Ovary (tissue), 9 donors: ENCODE data around the gene CENPF. TPM values are rescaled to one million over a fixed set of nuclear protein-coding genes. Genes with fewer than 3 reads are reported as not detected.

Experiments
- DNase-seq, 5 donors: peaks; one replicate each; pipeline ENCODE4 v3.0.0-alpha.2; 2019 to 2020
- H3K27ac ChIP-seq, 2 donors: fragments of 200-600 bp; one replicate each; pipeline versions ENCODE4 v1.5.1 to v1.8.0; 2019 to 2022
- H3K27me3 ChIP-seq: fragments of 200-600 bp; one replicate; pipeline ENCODE4 v1.8.0; 2022
- H3K36me3 ChIP-seq: fragments of 200-600 bp; sonication (generic); one replicate; pipeline ENCODE4 v1.5.1; 2019
- H3K4me1 ChIP-seq: one replicate; pipeline ENCODE4 v1.8.1; 2013; ENCODE audit warnings: mild to moderate bottlenecking, moderate library complexity; ENCODE audit not compliant: insufficient read depth
- H3K4me3 ChIP-seq: fragments of 200-600 bp; sonication (generic); one replicate; pipeline ENCODE4 v1.5.1; 2017
- H3K9me3 ChIP-seq, 2 donors: fragments of 200-600 bp in 1 of 2; sonication (generic) in 1 of 2; one replicate each; pipeline versions ENCODE4 v1.5.1 to v1.8.1; 2013 to 2019; ENCODE audit warnings: mild to moderate bottlenecking in 1 of 2, moderate library complexity in 1 of 2
- EP300 ChIP-seq: sonication (generic); formaldehyde crosslinking; IDR thresholded peaks from one replicate; pipeline ENCODE4 v1.6.1; 2017; ENCODE audit warnings: antibody characterized with exemption
- POLR2A ChIP-seq: fragments of 450-650 bp; IDR thresholded peaks from one replicate; pipeline ENCODE4 v1.6.1; 2017; ENCODE audit warnings: antibody characterized with exemption, mild to moderate bottlenecking, moderate library complexity
- WGBS, 3 donors: extraction: QIAGEN DNeasy Blood & Tissue Kit in 1 of 3; methylation state at CpG; one replicate each; pipeline versions ENCODE4 v1.1.5 to v1.1.7; 2013 to 2017; 5-methylcytosine and 5-hydroxymethylcytosine counted together
- intact Hi-C, 4 donors: fragments of 100-400 bp; cut with DNase I; formaldehyde crosslinking; loops; one replicate each; pipeline versions ENCODE4 v1.11.0 to v1.15.1; 2022 to 2023
- polyA plus RNA-seq, 2 donors: library from polyadenylated mRNA; stranded (reverse); fragments of 200-250 nt in 1 of 2; fragments of 350-450 nt in 1 of 2; fragmentation: Illumina TruSeq in 1 of 2; extraction: RNeasy Lipid Tissue Mini Kit (QIAGEN cat#74804) in 1 of 2; gene quantifications; one replicate each; pipeline ENCODE4 v1.2.3, GENCODE V29; 2013 to 2014
- total RNA-seq, 7 donors: library from RNA; depleted of rRNA in 2 of 7; stranded (reverse); fragments of >200 nt in 2 of 7; fragmentation: NEBNext Ultra II Directional in 3 of 7; extraction: Animal tissue kit (Norgen Biotek cat#: 25700) in 3 of 7; gene quantifications; one replicate each; pipeline versions ENCODE4 v1.1.0 to v1.2.4, GENCODE V29; 2016 to 2023
- TF ChIP-seq, protein P1 (sequence below), 3 donors: fragments of 450-650 bp in 2 of 3; fragments of 200-600 bp in 1 of 3; IDR thresholded peaks; one replicate each; pipeline versions ENCODE4 v1.5.1 to v1.8.0; 2016 to 2022; ENCODE audit warnings: antibody characterized with exemption in 3 of 3, mild to moderate bottlenecking in 1 of 3
- donor health status: DM: no; HTN: no; CAD: no; lungs with moderate emphysema.
- donor health status: DM: no; HTN: no; CAD: no.
- donor health status: Bipolar disorder and iron deficiency.
- donor health status: DM: yes; HTN: yes; CAD: no.
- donor health status: DM: no; HTN: no; CAD: no.
- donor health status: DM: yes; HTN: yes; CAD: no.

The CENPF gene
- total and polyA plus RNA-seq, 9 donors = 0.45 to 2.6 (median 1.4) TPM

- Histone ChIP-seq H3K9me3 (no peaks in the 10 kb centered on the region), H3K36me3 (no peaks in the 10 kb centered on the region), H3K4me3 (no peak overlapping the region), H3K27ac (no peak overlapping the region), H3K27me3 (no peaks in the 10 kb centered on the region), H3K4me1 (no peaks in the 10 kb centered on the region)
- WGBS, 3 donors = 58 to 74% (median 69%) methylated on average over 5 of the region's 5 CpGs
- TF ChIP-seq EP300 = no peak
- TF ChIP-seq, protein P1, sequence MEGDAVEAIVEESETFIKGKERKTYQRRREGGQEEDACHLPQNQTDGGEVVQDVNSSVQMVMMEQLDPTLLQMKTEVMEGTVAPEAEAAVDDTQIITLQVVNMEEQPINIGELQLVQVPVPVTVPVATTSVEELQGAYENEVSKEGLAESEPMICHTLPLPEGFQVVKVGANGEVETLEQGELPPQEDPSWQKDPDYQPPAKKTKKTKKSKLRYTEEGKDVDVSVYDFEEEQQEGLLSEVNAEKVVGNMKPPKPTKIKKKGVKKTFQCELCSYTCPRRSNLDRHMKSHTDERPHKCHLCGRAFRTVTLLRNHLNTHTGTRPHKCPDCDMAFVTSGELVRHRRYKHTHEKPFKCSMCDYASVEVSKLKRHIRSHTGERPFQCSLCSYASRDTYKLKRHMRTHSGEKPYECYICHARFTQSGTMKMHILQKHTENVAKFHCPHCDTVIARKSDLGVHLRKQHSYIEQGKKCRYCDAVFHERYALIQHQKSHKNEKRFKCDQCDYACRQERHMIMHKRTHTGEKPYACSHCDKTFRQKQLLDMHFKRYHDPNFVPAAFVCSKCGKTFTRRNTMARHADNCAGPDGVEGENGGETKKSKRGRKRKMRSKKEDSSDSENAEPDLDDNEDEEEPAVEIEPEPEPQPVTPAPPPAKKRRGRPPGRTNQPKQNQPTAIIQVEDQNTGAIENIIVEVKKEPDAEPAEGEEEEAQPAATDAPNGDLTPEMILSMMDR (IDR thresholded peaks at IDR 0.05) = no peak
- DNase-seq = no peak
- intact Hi-C loops = no loop called here
Observed at GRCh38 chr1:214686497-214686896, 83.5 kb downstream of the CENPF start.

DNA sequence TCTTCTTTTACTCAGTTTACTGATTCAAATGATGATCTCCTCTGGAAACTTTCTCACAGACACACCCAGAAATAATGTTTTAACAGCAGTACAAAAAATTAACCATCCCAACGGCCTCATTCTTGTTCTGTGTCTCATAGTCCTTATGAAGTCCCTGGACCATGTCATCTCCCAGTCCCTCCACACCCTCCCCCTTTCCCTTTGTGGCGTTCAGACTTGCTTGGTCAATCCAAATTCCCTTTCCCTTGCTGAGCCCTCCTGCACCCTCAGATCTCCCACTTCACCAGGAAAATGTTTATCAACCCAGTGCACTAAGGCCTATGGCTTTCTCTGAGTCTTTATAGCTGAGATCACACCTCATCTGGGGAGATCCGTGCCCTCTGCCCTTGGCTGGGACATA is 85.9 kb downstream of the CENPF start:
- TF ChIP-seq EP300 (no peak), POLR2A (no peak)
- TF ChIP-seq, protein P1 (IDR thresholded peaks at IDR 0.05) = no peak
- no peaks in the 10 kb centered on the region for H3K27me3 ChIP-seq
- no peak for DNase-seq
- H3K36me3 ChIP-seq = no peaks in the 10 kb centered on the region
- H3K9me3 ChIP-seq = no peaks in the 10 kb centered on the region
- 61 to 77% (median 71%) methylated on average over 3 of the region's 3 CpGs for WGBS, 3 donors
- no peak overlapping the region for H3K4me3 ChIP-seq
- H3K4me1 ChIP-seq = no peaks in the 10 kb centered on the region
- H3K27ac ChIP-seq = no peak overlapping the region
- intact Hi-C loops = no loop called here

- Histone ChIP-seq H3K27ac (no peak overlapping the region), H3K9me3 (no peaks in the 10 kb centered on the region), H3K4me3 (no peak overlapping the region), H3K27me3 (no peaks in the 10 kb centered on the region), H3K4me1 (no peaks in the 10 kb centered on the region), H3K36me3 (no peaks in the 10 kb centered on the region)
- DNase-seq = no peak
- 66 to 86% (median 75%) methylated on average over 4 of the region's 4 CpGs for WGBS, 3 donors
- TF ChIP-seq EP300 (no peak), POLR2A (no peak)
- TF ChIP-seq, protein P1 (IDR thresholded peaks at IDR 0.05) = no peak
- intact Hi-C loops = no loop called here
Observed at GRCh38 chr1:214694769-214695168, 91.8 kb downstream of the CENPF start.

- H3K36me3 ChIP-seq = no peaks in the 10 kb centered on the region
- 67 to 74% (median 68%) methylated on average over 1 of the region's 1 CpG for WGBS, 3 donors
- intact Hi-C loops = no loop called here
Observed at GRCh38 chr1:214698559-214698958, 95.6 kb downstream of the CENPF start.

More at GRCh38 chr1:214698559-214698958, 95.6 kb downstream of the CENPF start:
- TF ChIP-seq, protein P1 (IDR thresholded peaks at IDR 0.05) = no peak
- TF ChIP-seq EP300 (no peak), POLR2A (no peak)
- Histone ChIP-seq H3K27ac (no peak overlapping the region), H3K9me3 (no peaks in the 10 kb centered on the region), H3K4me3 (no peak overlapping the region), H3K27me3 (no peaks in the 10 kb centered on the region), H3K4me1 (no peaks in the 10 kb centered on the region)
- no peak for DNase-seq
